Thoracic aorta (tissue), 2 donors: ENCODE data around the gene SLC4A3. TPM values are rescaled to one million over a fixed set of nuclear protein-coding genes. Genes with fewer than 3 reads are reported as not detected.

Experiments
- ATAC-seq: fragments of 150-250 bp; one replicate; pipeline ENCODE4 v1.8.0; 2017; ENCODE audit warnings: low read depth; ENCODE audit not compliant: insufficient number of reproducible peaks, low FRiP score
- DNase-seq: peaks from one replicate; pipeline ENCODE4 v3.0.0-alpha.2; 2020; ENCODE audit warnings: low spot score
- H3K27ac ChIP-seq, 2 donors: fragments of 200-600 bp; sonication (generic); 1 replicate in 1 of 2; 2 replicates in 1 of 2; pipeline ENCODE4 v1.5.1; 2016; ENCODE audit warnings: mild to moderate bottlenecking in 2 of 2, moderate library complexity in 2 of 2
- H3K27me3 ChIP-seq: fragments of 200-600 bp; sonication (generic); replicated peaks from 2 replicates; pipeline ENCODE4 v1.6.0; 2016; ENCODE audit warnings: mild to moderate bottlenecking; ENCODE audit not compliant: insufficient read depth
- H3K36me3 ChIP-seq: fragments of 200-600 bp; sonication (generic); one replicate; pipeline ENCODE4 v1.5.1; 2016
- H3K4me1 ChIP-seq, 2 donors: fragments of 200-600 bp; sonication (generic); 1 replicate in 1 of 2; 2 replicates in 1 of 2; pipeline versions ENCODE4 v1.5.1 to v1.6.0; 2016; ENCODE audit warnings: low read depth in 2 of 2, mild to moderate bottlenecking in 1 of 2; ENCODE audit not compliant: control insufficient read depth in 1 of 2
- H3K4me3 ChIP-seq: fragments of 200-600 bp; sonication (generic); 2 replicates; pipeline ENCODE4 v1.5.1; 2016; ENCODE audit warnings: mild to moderate bottlenecking
- H3K9me3 ChIP-seq: fragments of 200-600 bp; sonication (generic); 2 replicates; pipeline ENCODE4 v1.5.1; 2016
- CTCF ChIP-seq: fragments of 200-600 bp; sonication (generic); IDR thresholded peaks from one replicate; pipeline ENCODE4 v1.5.1; 2019; ENCODE audit warnings: antibody characterized with exemption
- total RNA-seq, 2 donors: library from RNA; depleted of rRNA; stranded (reverse); fragments of >200 nt; gene quantifications; one replicate each; pipeline versions ENCODE4 v1.1.0 to v1.2.3, GENCODE V29; 2016

SLC4A3 gene
- total RNA-seq, 2 donors from 2014 or later: 5.6 to 6.5 TPM

GRCh38 chr2:219636941-219637841 lies 9.8 kb downstream of the SLC4A3 start:
- TF ChIP-seq CTCF: no peak
- Histone ChIP-seq H3K9me3 (no peaks in the 10 kb centered on the region), H3K4me3 (no peak overlapping the region), H3K36me3 (no peaks in the 10 kb centered on the region), H3K4me1 (no peaks in the 10 kb centered on the region), H3K27me3 (no peaks in the 10 kb centered on the region), H3K27ac (no peak overlapping the region)
- ATAC-seq: no peak
- DNase-seq: no peak

GRCh38 chr2:219637842-219638185 lies 10.4 kb downstream of the SLC4A3 start:
- H3K27me3 ChIP-seq: no peaks in the 10 kb centered on the region
- H3K36me3 ChIP-seq: no peaks in the 10 kb centered on the region
- H3K4me1 ChIP-seq: no peaks in the 10 kb centered on the region
- DNase-seq: no peak
- H3K9me3 ChIP-seq: no peaks in the 10 kb centered on the region
- TF ChIP-seq CTCF: no peak
- H3K4me3 ChIP-seq: no peak overlapping the region
- no peak overlapping the region for H3K27ac ChIP-seq
- ATAC-seq: no peak

DNA sequence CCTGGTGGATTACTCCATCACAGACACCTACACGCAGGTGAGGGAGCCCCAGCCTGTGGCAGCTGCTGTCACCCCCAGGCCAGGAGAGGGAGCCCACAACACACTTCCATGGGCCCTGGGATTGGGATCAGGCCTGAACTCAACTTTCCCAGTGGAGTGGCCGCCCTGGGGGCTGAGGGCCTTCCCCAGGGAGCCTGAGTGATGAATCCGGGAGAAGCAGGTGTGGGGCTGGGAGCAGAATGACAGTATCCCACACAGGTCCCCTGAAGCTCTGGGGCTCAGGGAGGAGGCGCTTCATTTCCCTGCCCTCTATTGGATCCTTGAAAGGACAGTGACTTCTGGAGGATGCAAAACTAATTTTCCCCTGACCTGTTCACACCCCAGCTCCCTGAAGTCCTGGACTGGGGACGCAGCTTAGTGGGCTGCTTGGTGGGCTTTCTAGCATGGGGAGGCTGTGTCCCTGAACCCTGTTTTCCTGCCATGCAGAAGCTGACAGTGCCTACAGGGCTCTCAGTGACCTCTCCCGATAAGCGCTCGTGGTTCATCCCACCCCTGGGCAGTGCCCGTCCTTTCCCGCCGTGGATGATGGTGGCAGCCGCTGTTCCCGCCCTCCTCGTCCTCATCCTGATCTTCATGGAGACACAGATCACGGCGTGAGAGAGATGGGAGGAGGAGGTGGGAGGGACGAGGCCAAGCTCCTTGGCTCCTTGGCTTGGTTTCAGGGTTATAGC lies 11.0 kb downstream of the SLC4A3 start:
- no peak for TF ChIP-seq CTCF
- ATAC-seq: no peak

DNA sequence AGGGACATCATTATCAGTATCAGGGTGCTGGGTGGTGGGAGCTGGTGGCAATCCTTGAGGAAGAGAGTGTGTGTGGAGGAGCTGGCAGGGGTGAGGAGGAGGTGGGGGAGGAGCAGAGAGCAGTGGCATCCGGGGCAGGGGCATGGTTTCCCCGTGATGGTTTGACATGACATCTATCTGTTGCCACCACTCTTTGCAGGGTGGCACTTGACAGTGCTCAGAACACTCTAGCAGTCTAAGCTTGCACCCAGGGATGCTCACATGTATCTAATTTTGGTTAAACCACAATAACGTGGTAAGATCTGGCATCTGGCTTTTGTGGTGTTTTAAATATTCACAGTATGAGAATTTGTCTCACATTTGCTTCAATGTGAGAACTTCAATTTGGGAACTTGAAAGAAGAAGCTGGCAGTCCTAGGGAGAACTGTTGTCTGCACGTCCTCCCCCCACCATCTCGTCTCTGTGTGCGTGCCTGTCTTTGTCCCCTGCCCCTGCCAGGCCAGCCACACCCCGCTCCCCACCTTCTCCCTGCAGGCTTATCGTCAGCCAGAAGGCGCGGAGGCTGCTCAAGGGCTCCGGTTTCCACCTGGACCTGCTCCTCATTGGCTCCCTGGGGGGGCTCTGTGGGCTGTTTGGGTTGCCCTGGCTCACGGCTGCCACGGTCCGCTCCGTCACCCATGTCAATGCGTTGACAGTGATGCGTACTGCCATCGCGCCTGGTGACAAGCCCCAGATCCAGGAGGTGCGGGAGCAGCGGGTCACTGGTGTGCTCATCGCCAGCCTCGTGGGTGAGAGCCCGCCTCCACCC lies 11.7 kb downstream of the SLC4A3 start:
- H3K27ac ChIP-seq: no peak overlapping the region

More for the DNA sequence above, 11.0 kb downstream of the SLC4A3 start:
- Histone ChIP-seq H3K27me3 (no peaks in the 10 kb centered on the region), H3K27ac (no peak overlapping the region), H3K36me3 (no peaks in the 10 kb centered on the region), H3K9me3 (no peaks in the 10 kb centered on the region), H3K4me1 (no peaks in the 10 kb centered on the region), H3K4me3 (no peak overlapping the region)
- DNase-seq: no peak

More for the DNA sequence above, 11.7 kb downstream of the SLC4A3 start:
- H3K4me1 ChIP-seq: no peaks in the 10 kb centered on the region
- no peaks in the 10 kb centered on the region for H3K36me3 ChIP-seq
- TF ChIP-seq CTCF: no peak
- no peaks in the 10 kb centered on the region for H3K9me3 ChIP-seq
- no peak overlapping the region for H3K4me3 ChIP-seq
- DNase-seq: no peak
- ATAC-seq: no peak
- H3K27me3 ChIP-seq: no peaks in the 10 kb centered on the region
